Keratinocyte (primary cell): ENCODE measurements around the gene RHOC. TPM values are rescaled to one million over a fixed set of nuclear protein-coding genes. Genes with fewer than 3 reads are reported as not detected.

Source experiments
- DNase-seq: peaks from one replicate; pipeline ENCODE4 v3.0.0-alpha.2; 2011; ENCODE audit warnings: low read depth, missing footprints, low spot score
- FAIRE-seq: peaks from 2 replicates; lab custom pipeline; 2011; peaks lifted over from hg19 to GRCh38; lab: Jason Lieb, UNC
- H2AFZ ChIP-seq: 2 replicates; pipeline ENCODE4 v1.6.0; 2012; ENCODE audit warnings: low read length, control low read depth, inconsistent platforms; ENCODE audit not compliant: control insufficient read depth
- H3K27ac ChIP-seq: 2 replicates; pipeline ENCODE4 v1.5.1; 2011; ENCODE audit warnings: low read length; ENCODE audit not compliant: control insufficient read depth, insufficient read depth
- H3K27me3 ChIP-seq: 3 replicates; pipeline ENCODE4 v1.6.0; 2011; ENCODE audit warnings: low read length; ENCODE audit not compliant: control insufficient read depth, insufficient read depth; ENCODE audit errors: extremely low read depth
- H3K36me3 ChIP-seq, 2 experiments: 2 replicates in 1 of 2; 3 replicates in 1 of 2; pipeline ENCODE4 v1.5.1; 2011; ENCODE audit warnings: low read length in 2 of 2, mild to moderate bottlenecking in 1 of 2; ENCODE audit not compliant: control insufficient read depth in 2 of 2, insufficient read depth in 2 of 2; ENCODE audit errors: extremely low read depth in 1 of 2
- H3K4me1 ChIP-seq: 3 replicates; pipeline ENCODE4 v1.5.1; 2011; ENCODE audit warnings: low read length; ENCODE audit not compliant: control insufficient read depth, insufficient read depth; ENCODE audit errors: extremely low read depth
- H3K4me2 ChIP-seq: 3 replicates; pipeline ENCODE4 v1.6.0; 2011; ENCODE audit warnings: low read depth, low read length; ENCODE audit not compliant: control insufficient read depth, insufficient read depth; ENCODE audit errors: extremely low read depth
- H3K4me3 ChIP-seq, 3 experiments: fragments of 200-600 bp in 1 of 3; sonication (generic) in 1 of 3; 2 replicates in 2 of 3; 3 replicates in 1 of 3; pipeline ENCODE4 v1.5.1; 2011 to 2016; ENCODE audit warnings: low read length in 3 of 3, mild to moderate bottlenecking in 3 of 3, control low read depth in 2 of 3, inconsistent platforms in 1 of 3, low read depth in 1 of 3, mixed read lengths in 1 of 3, mixed run types in 1 of 3, moderate library complexity in 1 of 3; ENCODE audit not compliant: control insufficient read depth in 2 of 3, insufficient read depth in 2 of 3; ENCODE audit errors: extremely low read depth in 1 of 3
- H3K79me2 ChIP-seq: 2 replicates; pipeline ENCODE4 v1.6.0; 2012; ENCODE audit warnings: low read length; ENCODE audit not compliant: control insufficient read depth, insufficient read depth
- H3K9ac ChIP-seq: 3 replicates; pipeline ENCODE4 v1.6.0; 2011; ENCODE audit warnings: low read length; ENCODE audit not compliant: control insufficient read depth, insufficient read depth; ENCODE audit errors: extremely low read depth
- H3K9me1 ChIP-seq: 3 replicates; pipeline ENCODE4 v1.6.0; 2011; ENCODE audit warnings: low read length; ENCODE audit not compliant: control insufficient read depth, insufficient read depth; ENCODE audit errors: extremely low read depth
- H3K9me3 ChIP-seq: 2 replicates; pipeline ENCODE4 v1.5.1; 2012; ENCODE audit warnings: low read depth, low read length; ENCODE audit not compliant: control insufficient read depth
- H4K20me1 ChIP-seq: 3 replicates; pipeline ENCODE4 v1.6.0; 2011; ENCODE audit warnings: low read length; ENCODE audit not compliant: control insufficient read depth, insufficient read depth; ENCODE audit errors: extremely low read depth
- EZH2 ChIP-seq: IDR thresholded peaks from one replicate; pipeline ENCODE4 v1.6.1; 2012; ENCODE audit warnings: inconsistent platforms, mild to moderate bottlenecking, low read length, moderate library complexity
- dilution Hi-C: fragments of 300-500 bp; cut with MboI; formaldehyde crosslinking; loops from one replicate; pipeline ENCODE4 v1.7.0; 2020; ENCODE audit warnings: low sequenced_read_pairs; ENCODE audit not compliant: extremely low pct_ligation_motif_present
- polyA plus RNA-seq, 5 experiments: library from polyadenylated mRNA; depleted of rRNA in 3 of 5; stranded (reverse) in 3 of 5; stranded (forward) in 1 of 5; unstranded in 1 of 5; fragments of >200 nt; gene quantifications; 1 replicate in 1 of 5; 2 replicates in 3 of 5; 3 replicates in 1 of 5; pipeline versions ENCODE4 v1.2.1 to v1.2.3, GENCODE V29; 2011 to 2012; ENCODE audit warnings: missing spikeins in 2 of 5, low read depth in 1 of 5, low replicate concordance in 1 of 5
- TF ChIP-seq, protein P1 (sequence below), 3 experiments: IDR thresholded peaks in 1 of 3; conservative IDR thresholded peaks in 1 of 3; optimal IDR thresholded peaks in 1 of 3; 2 replicates in 2 of 3; 3 replicates in 1 of 3; pipeline versions ENCODE3 to v1.5.1; 2011; ENCODE audit warnings: low read length in 3 of 3, mild to moderate bottlenecking in 3 of 3, moderate library complexity in 2 of 3, control low read depth in 1 of 3, inconsistent platforms in 1 of 3; ENCODE audit not compliant: insufficient read depth in 2 of 3; ENCODE audit errors: extremely low read depth in 1 of 3

The RHOC gene
- polyA plus RNA-seq, 1 donor (not counting 4 experiments of a cell fraction or from before 2014, with no cell fraction given), result 639 TPM

- H4K20me1 ChIP-seq, result no peaks in the 10 kb centered on the region
- no peak overlapping the region for H3K9ac ChIP-seq
- no peak for FAIRE-seq
- H2AFZ ChIP-seq, result no peak overlapping the region
- DNase-seq, result no peak
- H3K4me1 ChIP-seq, result peaks cover 25% of the 10 kb centered on the region
- H3K9me3 ChIP-seq, result no peaks in the 10 kb centered on the region
- H3K79me2 ChIP-seq, result peaks cover 4% of the 10 kb centered on the region
- H3K27ac ChIP-seq, result no peak overlapping the region
- dilution Hi-C loops, result no loop called here
- peaks cover 16 to 18% of the 10 kb centered on the region in 2 experiments for H3K36me3 ChIP-seq
- no peak overlapping the region for H3K4me2 ChIP-seq
- no peak overlapping the region for H3K4me3 ChIP-seq
- no peaks in the 10 kb centered on the region for H3K27me3 ChIP-seq
- no peaks in the 10 kb centered on the region for H3K9me1 ChIP-seq
- TF ChIP-seq EZH2, result no peak
- TF ChIP-seq, protein P1, sequence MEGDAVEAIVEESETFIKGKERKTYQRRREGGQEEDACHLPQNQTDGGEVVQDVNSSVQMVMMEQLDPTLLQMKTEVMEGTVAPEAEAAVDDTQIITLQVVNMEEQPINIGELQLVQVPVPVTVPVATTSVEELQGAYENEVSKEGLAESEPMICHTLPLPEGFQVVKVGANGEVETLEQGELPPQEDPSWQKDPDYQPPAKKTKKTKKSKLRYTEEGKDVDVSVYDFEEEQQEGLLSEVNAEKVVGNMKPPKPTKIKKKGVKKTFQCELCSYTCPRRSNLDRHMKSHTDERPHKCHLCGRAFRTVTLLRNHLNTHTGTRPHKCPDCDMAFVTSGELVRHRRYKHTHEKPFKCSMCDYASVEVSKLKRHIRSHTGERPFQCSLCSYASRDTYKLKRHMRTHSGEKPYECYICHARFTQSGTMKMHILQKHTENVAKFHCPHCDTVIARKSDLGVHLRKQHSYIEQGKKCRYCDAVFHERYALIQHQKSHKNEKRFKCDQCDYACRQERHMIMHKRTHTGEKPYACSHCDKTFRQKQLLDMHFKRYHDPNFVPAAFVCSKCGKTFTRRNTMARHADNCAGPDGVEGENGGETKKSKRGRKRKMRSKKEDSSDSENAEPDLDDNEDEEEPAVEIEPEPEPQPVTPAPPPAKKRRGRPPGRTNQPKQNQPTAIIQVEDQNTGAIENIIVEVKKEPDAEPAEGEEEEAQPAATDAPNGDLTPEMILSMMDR (optimal IDR thresholded peaks at IDR 0.05 in 1 of 3, IDR thresholded peaks at IDR 0.05 in 1 of 3, conservative IDR thresholded peaks at IDR 0.05 in 1 of 3; ENCODE audit: extremely low read depth in 1 of 3, insufficient read depth in 2 of 3, low read length in 3 of 3), result no peak
Observed at GRCh38 chr1:112689842-112690237, 17.1 kb downstream of the RHOC start.

- FAIRE-seq (no peak), DNase-seq (no peak)
- no peaks in the 10 kb centered on the region for H3K9me3 ChIP-seq
- H4K20me1 ChIP-seq, result no peaks in the 10 kb centered on the region
- H3K4me1 ChIP-seq, result peaks cover 25% of the 10 kb centered on the region
- dilution Hi-C loops, result no loop called here
- no peak overlapping the region for H3K27ac ChIP-seq
- no peak for TF ChIP-seq EZH2
- TF ChIP-seq, protein P1 (optimal IDR thresholded peaks at IDR 0.05 in 1 of 3, IDR thresholded peaks at IDR 0.05 in 1 of 3, conservative IDR thresholded peaks at IDR 0.05 in 1 of 3; ENCODE audit: extremely low read depth in 1 of 3, insufficient read depth in 2 of 3, low read length in 3 of 3), result no peak
- H3K36me3 ChIP-seq, result peaks cover 16% of the 10 kb centered on the region in 2 experiments
- H3K4me2 ChIP-seq, result no peak overlapping the region
- H3K79me2 ChIP-seq, result peaks cover 4% of the 10 kb centered on the region
- no peaks in the 10 kb centered on the region for H3K27me3 ChIP-seq
- no peak overlapping the region for H3K9ac ChIP-seq
- H2AFZ ChIP-seq, result no peak overlapping the region
- H3K9me1 ChIP-seq, result no peaks in the 10 kb centered on the region
- no peak overlapping the region for H3K4me3 ChIP-seq
Observed at GRCh38 chr1:112689196-112689841, 17.6 kb downstream of the RHOC start.
